GF-D8 (cell line): ENCODE results near the gene FPGS.
"Not testable (repeated sequence)": the region's sequence is repeated elsewhere in the genome, so short reads cannot be mapped to it uniquely, and the experiment has no call there.

Experiments used
- DNase-seq: peaks from one replicate; lab custom pipeline; 2025; lab: John Stamatoyannopoulos, UW

FPGS gene

GRCh38 chr9:127812936-127813675, 10.4 kb downstream of the FPGS start:
- DNase-seq: no peak

GRCh38 chr9:127813686-127814226, 11.1 kb downstream of the FPGS start:
- no peak for DNase-seq

- no peak for DNase-seq
Observed at GRCh38 chr9:127814619-127815511, 12.2 kb downstream of the FPGS start.

GRCh38 chr9:127815512-127816361, 13.1 kb downstream of the FPGS start:
- DNase-seq: no peak

GRCh38 chr9:127816362-127816725, 13.7 kb downstream of the FPGS start:
- no peak for DNase-seq

- DNase-seq: no peak
Observed at GRCh38 chr9:127816728-127817127, 14.0 kb downstream of the FPGS start.

GRCh38 chr9:127817881-127818434, 15.3 kb downstream of the FPGS start:
- no peak for DNase-seq

GRCh38 chr9:127818574-127818973, 15.9 kb downstream of the FPGS start:
- no peak for DNase-seq

- DNase-seq: no peak
Observed at GRCh38 chr9:127822108-127822507, 19.4 kb downstream of the FPGS start.

- DNase-seq: no peak
Observed at GRCh38 chr9:127825319-127826051, 22.8 kb downstream of the FPGS start.

GRCh38 chr9:127826253-127826913, 23.7 kb downstream of the FPGS start:
- DNase-seq: no peak

GRCh38 chr9:127828262-127829031, 25.8 kb downstream of the FPGS start:
- no peak for DNase-seq

GRCh38 chr9:127829205-127829906, 26.7 kb downstream of the FPGS start:
- no peak for DNase-seq

GRCh38 chr9:127832248-127832647, 29.6 kb downstream of the FPGS start:
- DNase-seq: no peak

GRCh38 chr9:127833555-127833954, 30.9 kb downstream of the FPGS start:
- no peak for DNase-seq

- peak; percentile 47 for DNase-seq
Observed at GRCh38 chr9:127835991-127836516, 33.4 kb downstream of the FPGS start.

- not testable (repeated sequence) for DNase-seq
Observed at GRCh38 chr9:127836561-127836960, 33.9 kb downstream of the FPGS start.

- DNase-seq: no peak
Observed at GRCh38 chr9:127837346-127837745, 34.7 kb downstream of the FPGS start.
